HL-60 (cell line): ENCODE data around the gene TBL1X.

Experiments used
- CTCF ChIP-seq: IDR thresholded peaks from one replicate; pipeline ENCODE4 v1.5.1; 2011; ENCODE audit warnings: low read length, control low read depth, inconsistent platforms; ENCODE audit not compliant: insufficient read depth
- GABPA ChIP-seq: IDR thresholded peaks from 2 replicates; pipeline ENCODE4 v1.6.1; 2012; ENCODE audit warnings: low read depth
- POLR2AphosphoS5 ChIP-seq: IDR thresholded peaks from 2 replicates; pipeline ENCODE4 v1.6.1; 2012; ENCODE audit warnings: low read depth
- SPI1 ChIP-seq: IDR thresholded peaks from 2 replicates; pipeline ENCODE4 v1.6.1; 2012; ENCODE audit warnings: low read depth, mild to moderate bottlenecking, borderline replicate concordance

GRCh38 chrX:9765737-9766097 is 300.9 kb downstream of the TBL1X start, which contains the start of gene GPR143:
- TF ChIP-seq CTCF (no peak), POLR2AphosphoS5 (no peak), SPI1 (no peak), GABPA (no peak)
